Activated CD8-positive, alpha-beta memory T cell treated with anti-CD3 and anti-CD28 coated beads, Interleukin-2, amount 50 U/mL, for 48 hours (primary cell): ENCODE results near the gene RAB3D.
"Not testable (repeated sequence)": the region's sequence is repeated elsewhere in the genome, so short reads cannot be mapped to it uniquely, and the experiment has no call there.

Experiments used
- DNase-seq: peaks from one replicate; pipeline ENCODE4 v3.0.0-alpha.2; 2020

Gene RAB3D, protein sequence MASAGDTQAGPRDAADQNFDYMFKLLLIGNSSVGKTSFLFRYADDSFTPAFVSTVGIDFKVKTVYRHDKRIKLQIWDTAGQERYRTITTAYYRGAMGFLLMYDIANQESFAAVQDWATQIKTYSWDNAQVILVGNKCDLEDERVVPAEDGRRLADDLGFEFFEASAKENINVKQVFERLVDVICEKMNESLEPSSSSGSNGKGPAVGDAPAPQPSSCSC

DNA sequence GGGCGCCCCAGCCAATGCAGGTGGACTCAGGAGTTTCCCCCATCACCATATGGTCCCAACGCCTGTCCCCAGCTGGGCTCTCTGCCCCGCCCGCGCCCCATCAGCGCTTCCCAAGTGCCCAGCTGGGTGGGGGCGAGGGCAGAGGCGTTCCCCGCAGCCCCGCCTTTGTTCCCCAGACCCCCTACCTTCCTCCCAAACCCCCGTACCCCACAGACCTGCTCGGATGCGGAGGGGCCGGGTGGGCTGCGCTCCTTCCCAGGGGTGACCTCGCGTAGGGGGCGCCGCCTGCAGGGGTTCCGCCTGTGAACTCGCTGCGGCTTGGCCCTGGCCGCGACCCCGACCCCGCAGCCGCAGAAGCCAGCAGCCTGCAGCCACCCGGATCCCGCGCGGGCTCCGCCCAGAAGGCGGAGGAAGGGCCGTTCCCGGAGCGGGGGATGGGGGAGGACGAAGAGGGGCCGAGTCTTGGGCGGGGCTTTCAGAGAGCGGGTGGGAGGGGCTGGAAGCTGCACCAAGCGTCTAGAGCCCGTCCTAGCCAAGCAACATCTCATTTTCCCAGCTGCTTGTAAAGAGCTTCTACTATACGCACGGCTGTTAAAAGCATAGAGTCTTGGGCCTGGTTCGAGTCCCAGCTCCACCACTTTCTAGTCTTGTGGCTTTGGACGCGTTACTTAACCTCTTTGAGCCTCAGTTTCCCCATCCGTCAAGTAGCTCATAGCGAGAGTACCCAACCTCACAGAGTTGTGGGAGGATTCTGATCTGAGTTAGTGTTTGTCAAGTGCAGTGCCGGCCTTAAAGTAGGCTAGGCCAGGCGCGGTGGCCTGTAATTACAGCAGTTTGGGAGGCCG is at the start of gene RAB3D:
Gene RAB3D (minus strand): TSS at position 404 of the 845 bp plus-strand sequence. CDS start 2,258 bp downstream, outside the sequence.
- peak; percentile 89 for DNase-seq

DNA sequence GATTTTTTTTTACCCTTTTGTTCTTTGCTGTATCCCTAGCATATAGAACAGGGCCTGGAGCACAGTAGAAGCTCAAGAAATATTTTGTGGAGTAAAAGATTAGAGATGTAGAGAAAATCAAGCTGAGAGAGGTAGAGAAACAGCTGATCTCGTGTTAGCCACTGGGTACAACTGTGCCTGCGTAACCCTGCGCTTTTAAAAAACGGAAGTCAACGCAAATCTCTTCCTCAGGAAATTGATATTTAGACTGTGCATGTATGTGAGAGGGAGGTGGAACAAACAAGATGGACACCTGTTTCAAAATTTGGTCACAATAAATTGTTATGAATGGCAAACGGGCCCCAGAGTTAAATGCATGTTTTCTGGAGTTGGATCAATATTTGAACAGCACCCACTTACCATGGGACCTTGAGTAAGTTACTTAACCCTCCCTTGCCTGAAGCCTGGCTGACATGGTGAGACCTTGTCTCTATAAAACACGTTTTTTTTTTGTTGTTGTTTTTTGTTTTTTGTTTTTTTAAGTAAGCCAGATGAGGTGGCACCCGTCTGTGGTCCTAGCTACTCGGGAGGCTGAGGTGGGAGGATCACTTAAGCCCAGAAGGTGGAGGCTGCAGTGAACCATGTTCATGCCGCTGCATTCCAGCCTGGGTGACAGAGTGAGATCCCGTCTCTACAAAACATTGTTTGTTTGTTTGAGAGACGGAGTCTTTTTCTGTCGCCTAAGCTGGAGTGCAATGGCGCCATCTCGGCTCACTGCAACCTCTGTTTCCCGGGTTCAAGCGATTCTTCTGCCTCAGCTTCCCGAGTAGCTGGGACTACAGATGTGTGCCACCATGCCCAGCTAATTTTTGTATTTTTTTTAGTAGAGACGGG is 47.9 kb upstream of the RAB3D start:
- no peak for DNase-seq

DNA sequence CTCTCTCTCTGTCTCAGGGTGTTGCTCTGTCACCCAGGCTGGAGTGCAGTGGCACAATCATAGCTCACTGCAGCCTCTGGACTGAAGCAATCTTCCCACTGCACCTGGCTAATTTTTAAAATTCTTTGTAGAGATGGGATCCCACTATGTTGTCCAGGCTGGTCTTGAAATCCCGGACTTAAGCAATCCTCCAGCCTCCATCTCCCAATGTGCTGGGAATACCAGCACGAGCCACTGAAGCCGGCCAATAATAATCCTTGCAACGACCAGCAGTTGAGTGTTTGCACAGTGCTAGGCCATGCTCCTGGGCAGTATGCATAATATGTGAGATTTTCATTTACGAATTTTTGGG is 45.3 kb upstream of the RAB3D start:
- no peak for DNase-seq

DNA sequence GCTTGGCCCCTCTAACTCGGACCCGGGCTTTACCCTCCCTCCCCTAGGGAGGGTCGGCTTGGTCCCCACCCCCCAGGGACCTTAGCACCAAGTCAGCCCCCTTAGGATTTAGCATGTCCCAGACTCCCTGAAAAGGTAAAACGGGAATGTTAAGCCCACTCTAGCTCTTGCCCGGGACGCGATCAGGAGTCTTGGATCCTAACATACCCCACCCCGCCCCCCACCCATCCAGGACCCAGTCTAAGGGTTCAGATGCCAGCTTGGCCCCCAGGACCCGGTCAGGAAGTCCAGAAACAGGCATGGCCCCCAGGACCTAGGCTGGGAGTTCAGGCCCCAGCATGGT is 44.2 kb upstream of the RAB3D start:
- DNase-seq, result no peak

DNA sequence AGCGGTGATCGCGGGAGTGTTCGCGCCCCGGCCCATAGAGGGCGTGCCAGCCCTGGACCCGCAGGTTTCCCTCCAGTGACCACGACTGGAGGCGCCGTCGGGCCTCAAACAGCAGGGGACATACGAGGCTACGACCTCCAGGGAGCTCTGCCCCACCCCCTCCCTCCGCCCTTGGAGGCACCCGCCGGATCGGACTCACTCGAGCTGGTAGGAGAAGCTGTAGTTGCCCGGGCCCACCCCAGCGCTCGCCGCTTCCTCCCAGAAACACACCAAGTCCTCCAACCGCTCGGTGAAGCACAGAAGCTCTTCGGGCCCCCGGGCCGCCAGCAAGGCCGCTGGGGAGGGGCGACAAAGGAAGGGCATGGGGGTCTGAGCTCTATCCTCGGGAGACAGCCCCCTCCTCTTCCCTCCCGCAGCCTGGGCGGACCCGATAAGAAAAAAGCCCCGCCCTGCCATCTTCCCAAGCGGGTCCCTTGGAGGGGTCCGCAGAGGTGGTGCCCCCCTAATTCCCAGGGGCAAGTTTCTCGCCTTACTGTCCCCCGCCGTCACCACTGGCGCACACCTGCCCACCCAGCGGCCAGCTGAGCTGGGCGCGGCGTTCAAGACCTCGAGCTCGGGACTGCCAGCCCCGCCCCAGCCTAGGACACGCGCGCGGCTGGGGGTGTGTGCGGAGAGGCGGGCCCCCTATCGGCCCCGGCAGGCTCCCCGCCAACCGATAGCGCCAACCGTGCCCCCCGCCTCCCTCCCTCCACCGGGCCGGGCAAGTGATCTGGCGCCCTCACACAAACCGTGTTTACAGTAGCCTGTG is 43.6 kb upstream of the RAB3D start:
- peak; percentile 81 for DNase-seq

DNA sequence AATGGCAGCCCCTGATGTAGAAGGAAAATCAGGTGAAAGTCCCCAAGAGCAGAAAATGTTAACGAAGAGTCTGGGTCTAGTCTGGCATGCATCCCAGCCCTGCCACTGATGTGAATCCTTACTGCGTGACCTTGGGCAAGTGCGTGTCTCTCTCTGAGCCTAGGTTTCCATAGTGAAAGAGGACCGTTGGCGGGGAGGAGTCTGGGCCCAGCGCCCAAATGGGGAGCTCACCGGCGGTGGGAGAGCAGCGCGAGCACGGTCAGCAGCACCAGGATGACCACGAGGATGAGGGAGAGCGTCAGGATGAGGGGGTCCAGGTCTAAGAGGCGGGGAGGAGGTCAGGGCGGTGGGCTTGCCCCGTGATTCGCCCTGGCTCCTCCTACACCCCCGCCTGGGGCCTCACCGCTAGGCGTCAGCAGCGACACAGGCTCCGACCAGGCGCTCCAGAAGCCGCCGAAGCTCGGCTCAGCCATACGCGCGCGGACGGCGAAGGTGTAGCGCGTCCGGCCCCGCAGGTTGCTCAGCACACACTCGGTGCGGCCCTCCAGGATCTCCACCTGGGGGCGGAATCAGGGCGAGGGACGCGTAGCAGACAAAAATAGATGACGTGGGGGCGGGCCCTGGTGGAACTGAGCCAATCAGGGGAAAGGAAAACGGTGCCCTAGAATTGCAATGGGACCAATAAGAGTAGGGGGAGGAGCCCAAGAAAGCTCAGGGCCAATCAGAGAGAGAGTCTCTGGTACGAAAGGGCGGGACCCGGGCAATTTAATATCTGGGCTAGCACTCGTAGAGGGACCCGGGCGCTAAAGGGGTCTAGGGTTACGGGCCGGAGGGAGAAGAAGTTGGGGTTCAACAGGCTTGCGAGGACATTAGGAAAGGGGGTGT is 41.4 kb upstream of the RAB3D start:
- peak; percentile 95 for DNase-seq

DNA sequence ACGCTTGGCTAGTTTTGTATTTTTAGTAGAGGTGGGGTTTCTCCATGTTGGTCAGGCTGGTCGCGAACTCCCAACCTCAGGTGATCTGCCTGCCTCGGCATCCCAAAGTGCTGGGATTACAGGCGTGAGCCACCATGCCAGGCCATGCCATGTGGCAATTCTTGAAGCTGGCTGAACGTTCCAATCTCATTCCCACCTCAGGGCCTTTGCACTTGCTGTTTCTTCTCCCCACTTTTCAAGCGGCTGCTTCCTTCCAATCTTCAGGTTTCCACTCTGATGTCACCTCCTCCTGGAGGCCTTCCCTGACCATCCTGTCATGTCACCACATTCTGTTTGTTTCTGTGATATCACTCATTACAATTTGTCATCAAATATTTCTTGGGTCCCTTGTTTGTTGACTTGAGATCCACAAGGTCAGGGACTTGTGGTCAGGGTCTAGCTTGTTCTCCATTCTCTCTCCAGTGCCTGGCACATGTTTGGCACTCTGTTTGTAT is 40.4 kb upstream of the RAB3D start:
- DNase-seq, result no peak

DNA sequence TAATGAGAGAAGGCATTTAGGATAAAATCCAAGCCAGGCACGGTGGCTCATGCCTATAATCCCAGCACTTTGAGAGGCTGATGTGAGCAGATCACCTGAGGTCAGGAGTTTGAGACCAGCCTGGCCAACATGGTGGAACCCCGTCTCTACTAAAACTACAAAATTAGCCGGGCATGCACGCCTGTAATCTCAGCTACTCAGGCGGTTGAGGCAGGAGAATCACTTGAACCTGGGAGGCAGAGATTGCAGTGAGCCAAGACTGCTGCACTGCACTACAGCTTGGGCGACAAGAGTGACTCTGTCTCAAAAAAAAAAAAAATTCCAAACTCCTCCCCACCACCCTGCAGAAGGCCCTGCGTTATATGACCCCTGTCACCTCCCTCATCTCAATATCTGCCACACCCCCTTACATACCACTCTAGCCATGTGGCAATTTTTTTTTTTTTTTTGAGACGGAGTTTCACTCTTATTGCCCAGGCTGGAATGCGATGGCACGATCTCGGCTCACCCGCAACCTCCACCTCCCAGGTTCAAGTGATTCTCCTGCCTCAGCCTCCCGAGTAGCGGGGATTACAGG is 39.9 kb upstream of the RAB3D start:
- not testable (repeated sequence) for DNase-seq

DNA sequence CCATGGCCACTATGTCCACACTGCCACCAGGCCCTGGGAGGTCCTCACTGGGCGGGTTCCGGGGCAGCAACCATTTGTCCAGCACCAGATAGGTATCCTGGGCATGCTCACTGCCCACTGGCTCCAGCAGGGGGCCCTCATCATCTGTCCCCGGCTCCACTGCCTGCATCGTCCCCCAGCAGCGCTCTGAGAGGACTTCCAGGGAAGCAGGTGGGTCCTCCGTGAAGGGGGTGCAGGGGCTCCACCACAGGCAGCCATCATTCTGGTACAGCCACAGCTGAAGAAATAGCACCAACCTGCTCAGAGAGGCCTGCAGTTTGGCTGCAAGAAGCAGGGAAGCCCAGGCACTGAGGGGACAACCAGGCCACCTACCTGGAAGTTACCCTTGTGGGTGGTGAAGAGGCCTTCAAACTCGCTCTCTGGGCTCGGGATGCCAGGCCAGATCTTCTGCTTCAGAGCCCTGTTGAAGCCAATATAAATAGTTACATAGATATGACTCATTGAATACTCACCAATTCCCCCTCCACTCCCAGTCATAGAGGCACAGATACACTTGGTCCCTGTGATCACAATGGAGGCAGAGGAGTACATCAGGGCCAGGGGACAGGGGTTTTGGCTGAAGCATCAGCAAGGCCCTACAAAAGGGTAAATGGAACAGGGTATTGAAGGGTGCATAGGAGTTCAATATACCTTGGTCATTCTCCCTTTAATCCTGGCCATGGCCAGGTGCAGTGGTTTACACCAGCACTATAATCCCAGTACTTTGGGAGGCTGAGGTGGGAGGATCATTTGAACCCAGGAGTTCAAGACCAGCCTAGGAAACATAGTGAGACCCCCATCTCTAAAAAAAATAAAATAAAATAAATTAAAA is 39.1 kb upstream of the RAB3D start:
- peak; percentile 61 for DNase-seq

DNA sequence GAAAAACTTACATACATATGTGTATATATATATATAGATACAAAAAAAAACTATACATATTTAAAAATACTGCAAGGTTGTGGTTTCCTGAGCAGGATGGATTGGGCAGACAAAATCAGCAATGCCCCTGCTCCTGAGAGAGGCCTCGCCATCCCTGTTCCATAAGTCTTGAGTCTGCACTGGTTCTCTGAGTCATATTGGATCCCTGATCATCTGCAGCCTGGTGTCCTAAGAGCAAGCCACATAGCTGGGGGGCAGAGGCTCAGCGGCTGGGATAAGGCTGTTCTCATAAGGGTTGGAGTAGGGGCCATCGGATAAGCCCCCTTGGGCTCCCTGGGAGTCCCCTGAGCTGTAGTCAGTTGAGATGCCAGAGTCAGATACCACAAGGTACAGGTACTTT is 38.3 kb upstream of the RAB3D start:
- no peak for DNase-seq

DNA sequence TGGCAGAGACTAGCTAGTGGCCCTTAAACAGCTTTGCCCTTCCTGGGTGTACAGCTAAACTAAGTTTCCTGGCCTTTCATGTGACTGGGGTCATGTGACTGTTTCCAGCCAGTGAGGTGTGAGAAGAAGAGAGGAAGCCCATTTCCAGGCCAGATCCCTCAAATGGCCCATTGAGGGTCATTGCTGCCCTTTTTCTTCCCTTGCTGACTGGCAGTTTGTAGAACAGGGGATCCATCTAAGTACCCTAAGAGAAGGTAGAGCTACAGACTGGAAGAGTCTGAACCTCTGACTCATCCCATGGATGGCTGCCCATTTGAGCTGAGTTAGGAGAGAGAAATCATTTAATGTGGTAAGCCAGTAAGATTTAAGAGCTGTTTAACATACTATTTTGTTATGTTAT is 37.8 kb upstream of the RAB3D start:
- DNase-seq, result no peak

DNA sequence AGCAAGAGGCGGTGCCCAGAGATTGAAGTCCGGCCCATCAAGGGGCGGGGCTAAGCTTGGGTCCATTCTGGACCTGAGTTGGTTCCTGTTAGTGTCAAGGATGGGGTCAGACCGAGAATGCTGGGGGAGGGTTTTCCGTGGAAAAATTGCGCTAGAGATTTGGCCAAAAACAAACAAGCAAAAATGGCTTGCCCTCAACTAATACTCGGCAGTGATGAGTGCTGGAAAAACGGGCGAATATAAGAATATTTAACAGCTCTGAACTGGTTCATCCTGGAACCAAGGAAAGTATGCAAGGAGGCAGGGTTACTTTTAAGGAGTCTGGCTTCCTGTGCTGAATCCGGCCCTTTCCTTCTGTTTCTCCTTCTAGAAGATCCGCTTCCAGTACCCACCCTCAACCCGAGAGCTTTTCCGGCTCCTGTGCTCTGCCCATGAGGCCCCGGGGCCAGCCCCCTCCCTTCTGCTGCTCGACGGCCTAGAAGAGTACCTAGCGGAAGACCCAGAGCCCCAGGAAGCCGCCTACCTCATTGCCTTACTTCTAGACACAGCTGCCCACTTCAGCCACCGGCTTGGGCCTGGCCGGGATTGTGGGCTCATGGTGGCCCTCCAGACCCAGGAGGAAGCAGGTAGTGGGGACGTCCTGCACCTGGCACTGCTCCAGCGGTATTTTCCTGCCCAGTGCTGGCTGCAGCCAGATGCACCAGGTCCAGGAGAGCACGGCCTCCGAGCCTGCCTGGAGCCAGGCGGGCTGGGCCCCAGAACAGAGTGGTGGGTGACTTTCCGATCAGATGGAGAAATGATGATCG is 35.9 kb upstream of the RAB3D start:
- peak; percentile 81 for DNase-seq

DNA sequence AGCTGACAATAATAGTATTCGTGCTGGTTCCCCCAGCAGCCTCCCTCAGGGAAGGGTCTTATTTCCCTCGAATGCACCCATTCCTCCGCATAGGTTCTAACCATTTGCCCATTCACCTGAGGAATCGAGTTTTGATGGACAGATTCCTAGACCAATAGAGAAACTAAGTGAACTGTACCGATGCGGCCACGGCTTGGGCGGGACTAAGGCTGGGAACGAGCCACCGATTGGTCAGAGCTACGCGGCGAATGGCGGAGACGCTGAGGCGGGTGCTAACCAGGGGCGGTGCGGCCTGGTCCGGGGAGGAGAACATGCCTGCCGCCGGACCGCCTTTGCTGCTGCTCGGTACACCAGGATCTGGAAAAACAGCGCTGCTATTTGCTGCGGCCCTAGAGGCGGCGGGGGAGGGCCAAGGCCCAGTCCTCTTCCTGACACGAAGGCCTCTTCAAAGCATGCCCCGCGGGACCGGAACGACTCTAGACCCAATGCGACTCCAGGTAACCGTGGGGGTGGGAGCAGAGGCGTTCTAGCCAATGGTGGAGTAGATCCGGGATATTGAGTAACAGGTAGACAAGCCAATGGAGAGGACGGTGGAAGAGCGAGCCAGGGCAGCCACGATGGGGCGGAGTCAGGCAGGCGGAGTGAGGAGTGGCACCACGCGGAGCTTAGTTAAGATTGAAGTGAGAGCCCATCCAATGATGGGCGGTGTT is 35.1 kb upstream of the RAB3D start, which contains the start of gene SWSAP1:
Gene SWSAP1 (plus strand): TSS at position 234 of the 710 bp plus-strand sequence. CDS start 15 bp downstream, at position 249.
- peak; percentile 96 for DNase-seq

DNA sequence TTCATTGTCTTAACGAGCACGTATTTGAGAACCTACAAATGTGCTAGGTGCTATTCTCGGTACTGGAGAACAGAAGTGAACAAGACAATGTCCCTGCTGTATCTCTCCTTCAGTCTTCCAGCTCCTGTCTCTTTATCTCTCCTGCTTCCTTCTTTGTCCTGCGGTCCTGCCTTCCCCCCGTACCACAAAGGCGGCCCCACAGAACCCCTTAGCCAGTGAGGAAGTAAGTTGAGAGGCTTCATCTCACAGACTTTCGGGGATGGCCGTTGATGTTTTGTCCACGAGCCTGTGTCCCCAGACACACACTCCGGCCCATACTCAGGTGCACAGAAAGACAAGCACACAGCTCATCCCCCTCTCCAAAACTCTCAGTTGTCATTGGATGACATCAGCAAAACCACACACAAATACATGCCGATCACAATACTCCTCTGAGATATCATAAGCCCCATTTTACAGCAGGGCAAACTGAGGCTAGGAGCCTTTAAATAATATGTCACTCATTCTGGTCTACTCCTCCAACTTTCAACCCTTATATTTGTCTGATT is 34.5 kb upstream of the RAB3D start:
- DNase-seq, result no peak

DNA sequence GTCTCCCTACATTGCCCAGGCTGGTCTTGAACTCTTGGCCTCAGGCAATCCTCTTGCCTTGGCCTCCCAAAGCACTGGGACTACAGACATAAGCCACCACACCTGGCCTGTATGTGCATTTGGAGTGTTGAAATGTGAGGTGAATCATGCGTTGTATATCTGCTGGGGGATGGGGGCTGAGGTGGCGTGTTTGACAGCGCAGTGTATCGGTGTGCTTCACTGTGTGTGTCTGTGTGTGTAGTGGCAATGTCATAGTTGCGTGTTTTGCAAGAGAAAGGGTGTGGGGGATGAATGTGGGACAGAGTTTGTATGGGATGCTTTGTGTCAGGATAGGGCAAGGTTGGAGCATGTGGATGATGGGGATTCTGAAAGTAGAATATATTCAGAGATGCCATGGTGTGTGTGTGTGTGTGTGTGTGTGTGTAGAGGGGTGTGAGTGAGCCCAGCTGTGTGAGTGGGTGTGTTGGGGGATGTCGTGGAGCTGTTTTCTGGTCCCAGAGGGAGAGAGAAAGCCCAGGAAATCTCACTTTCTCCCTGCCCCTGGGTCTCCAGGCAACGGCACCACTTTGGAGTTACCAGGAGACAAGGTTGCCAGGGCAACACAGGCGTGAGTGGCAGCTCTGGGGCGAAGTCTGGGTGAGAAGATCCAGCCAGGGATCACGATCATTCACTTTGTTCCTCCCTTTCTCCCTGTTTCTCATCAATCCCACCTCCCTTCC is 33.9 kb upstream of the RAB3D start:
- DNase-seq, result no peak

DNA sequence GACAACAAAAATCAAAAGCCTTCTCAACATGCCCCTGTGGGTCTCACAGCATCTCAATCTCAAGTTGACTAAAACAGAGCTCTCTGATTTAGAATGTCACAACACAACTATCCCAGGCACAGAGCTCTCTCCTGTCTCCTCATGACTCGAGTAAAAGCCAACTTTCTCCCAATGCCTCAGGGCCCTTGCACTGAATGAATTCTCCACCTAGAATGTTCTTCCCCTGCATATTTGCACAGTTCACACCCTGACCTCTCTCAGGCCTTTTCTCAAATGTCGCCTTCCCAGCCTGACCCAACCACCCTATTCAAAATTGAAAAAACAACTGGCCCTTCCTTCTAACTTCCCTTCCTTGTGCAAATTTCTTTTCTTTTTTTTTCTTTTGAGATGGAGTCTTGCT is 31.3 kb upstream of the RAB3D start:
- DNase-seq, result no peak

DNA sequence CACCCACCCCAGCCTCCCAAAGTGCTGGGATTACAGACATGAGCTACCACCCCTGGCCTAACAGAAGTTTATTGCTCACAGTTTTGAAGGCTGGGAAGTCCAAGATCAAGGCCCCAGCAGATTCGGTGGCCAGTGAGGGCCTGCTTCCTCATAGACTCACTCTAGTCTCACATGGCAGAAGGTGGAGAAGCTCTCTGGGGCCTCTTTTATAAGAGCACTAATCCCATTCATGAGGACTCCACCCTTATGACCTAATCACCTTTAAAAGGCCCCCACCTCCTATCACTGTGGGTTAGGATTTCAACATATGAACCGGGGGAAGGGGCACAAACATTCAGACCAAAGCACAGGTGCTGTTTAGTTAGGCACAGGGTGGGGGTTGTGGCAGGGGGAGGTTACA is 28.1 kb upstream of the RAB3D start:
- no peak for DNase-seq
